HG03064 (cell line): Measurements from ENCODE around the gene R3HDM4.
"Not testable (repeated sequence)": the region's sequence is repeated elsewhere in the genome, so short reads cannot be mapped to it uniquely, and the experiment has no call there.

Source experiments
- ATAC-seq: cut with Tn5 transposase; IDR thresholded peaks from one replicate; pipeline ENCODE4 v1.9.1; 2021; ENCODE audit warnings: low read depth; ENCODE audit not compliant: unreplicated experiment

R3HDM4 gene

GRCh38 chr19:862581-863314 lies 50.3 kb downstream of the R3HDM4 start:
- no peak for ATAC-seq

- ATAC-seq = no peak
Measured at GRCh38 chr19:861756-862580, 51.1 kb downstream of the R3HDM4 start.

GRCh38 chr19:861141-861755 lies 51.8 kb downstream of the R3HDM4 start:
- no peak for ATAC-seq

- no peak for ATAC-seq
Measured at GRCh38 chr19:858868-859843, 53.9 kb downstream of the R3HDM4 start, which contains the start of gene CFD. TSS of gene CFD (plus strand) at chr19:859664. CDS start at chr19:859690, 26 bp downstream.

- no peak for ATAC-seq
Measured at GRCh38 chr19:858284-858683, 54.7 kb downstream of the R3HDM4 start.

GRCh38 chr19:855566-856120 lies 57.4 kb downstream of the R3HDM4 start:
- ATAC-seq = no peak

GRCh38 chr19:855142-855541 lies 57.9 kb downstream of the R3HDM4 start:
- ATAC-seq = no peak

GRCh38 chr19:854549-854948 lies 58.5 kb downstream of the R3HDM4 start:
- no peak for ATAC-seq

GRCh38 chr19:853614-854220 lies 59.3 kb downstream of the R3HDM4 start:
- ATAC-seq = not testable (repeated sequence)

- ATAC-seq = no peak
Measured at GRCh38 chr19:853014-853585, 59.9 kb downstream of the R3HDM4 start.

GRCh38 chr19:852136-853013 lies 60.6 kb downstream of the R3HDM4 start, which contains the start of gene ELANE:
TSS of gene ELANE (plus strand) at chr19:852303. CDS start at chr19:852329, 26 bp downstream.
- ATAC-seq = no peak

GRCh38 chr19:850979-851335 lies 62.1 kb downstream of the R3HDM4 start:
- no peak for ATAC-seq

GRCh38 chr19:850221-850978 lies 62.6 kb downstream of the R3HDM4 start:
- ATAC-seq = no peak

GRCh38 chr19:849195-849594 lies 63.8 kb downstream of the R3HDM4 start:
- ATAC-seq = not testable (repeated sequence)

- ATAC-seq = no peak
Measured at GRCh38 chr19:848386-848921, 64.6 kb downstream of the R3HDM4 start.
